Upper lobe of left lung (tissue), 6 donors: ENCODE results near the gene UHRF1. TPM values are rescaled to one million over a fixed set of nuclear protein-coding genes. Genes with fewer than 3 reads are reported as not detected.

Experiments used
- ATAC-seq, 2 donors: fragments of 200-7000 bp; cut with Tn5 transposase; one replicate each; pipeline ENCODE4 v1.9.1; 2022; ENCODE audit warnings: mild to moderate bottlenecking in 2 of 2, moderate library complexity in 2 of 2; ENCODE audit not compliant: low FRiP score in 2 of 2
- DNase-seq, 2 donors: peaks; one replicate each; pipeline ENCODE4 v3.0.0-alpha.2; 2019 to 2020
- H3K27ac ChIP-seq, 4 donors: fragments of 200-600 bp; sonication (generic); one replicate each; pipeline ENCODE4 v1.5.1; 2016 to 2019
- H3K27me3 ChIP-seq, 4 donors: fragments of 200-600 bp; sonication (generic); one replicate each; pipeline ENCODE4 v1.5.1; 2017 to 2019
- H3K36me3 ChIP-seq, 4 donors: fragments of 200-600 bp; sonication (generic); one replicate each; pipeline ENCODE4 v1.5.1; 2016 to 2019
- H3K4me1 ChIP-seq, 4 donors: fragments of 200-600 bp; sonication (generic); one replicate each; pipeline ENCODE4 v1.5.1; 2018 to 2019
- H3K4me3 ChIP-seq, 4 donors: fragments of 200-600 bp; sonication (generic); one replicate each; pipeline ENCODE4 v1.5.1; 2017 to 2019; ENCODE audit warnings: mild to moderate bottlenecking in 2 of 4, moderate library complexity in 1 of 4
- H3K9me3 ChIP-seq, 4 donors: fragments of 200-600 bp; sonication (generic); one replicate each; pipeline ENCODE4 v1.5.1; 2018 to 2019
- EP300 ChIP-seq, 4 donors: sonication (generic); formaldehyde crosslinking; IDR thresholded peaks; one replicate each; pipeline ENCODE4 v1.5.1; 2017; ENCODE audit warnings: antibody characterized with exemption in 4 of 4, control low read depth in 2 of 4
- POLR2A ChIP-seq, 4 donors: fragments of 450-650 bp; IDR thresholded peaks; one replicate each; pipeline ENCODE4 v1.5.1; 2016 to 2017; ENCODE audit warnings: antibody characterized with exemption in 4 of 4, mild to moderate bottlenecking in 2 of 4
- POLR2AphosphoS5 ChIP-seq, 2 donors: sonication (generic); formaldehyde crosslinking; IDR thresholded peaks; one replicate each; pipeline ENCODE4 v1.5.1; 2017; ENCODE audit warnings: antibody characterized with exemption in 2 of 2
- WGBS, 2 donors: methylation state at CpG; one replicate each; pipeline ENCODE4 v1.1.5; 2017 to 2018; 5-methylcytosine and 5-hydroxymethylcytosine counted together
- total RNA-seq, 6 donors: library from RNA; depleted of rRNA in 4 of 6; stranded (reverse); fragments of >200 nt in 4 of 6; gene quantifications; one replicate each; pipeline versions ENCODE4 v1.1.0 to v1.2.1, GENCODE V29; 2016 to 2021
- TF ChIP-seq, protein P1 (sequence below), 6 experiments: fragments of 450-650 bp in 4 of 6; fragments of 200-600 bp in 2 of 6; sonication (generic) in 2 of 6; IDR thresholded peaks; one replicate each; pipeline ENCODE4 v1.5.1; 2016 to 2019; ENCODE audit warnings: antibody characterized with exemption in 6 of 6
- donor health status: DM: no; HTN: no; CAD: no; lungs with moderate emphysema.
- donor health status: DM: no; HTN: yes; CAD: no; lungs with severe emphysema.

UHRF1 gene
- total RNA-seq, 6 donors from 2014 or later, result 1.0 to 5.1 (median 2.3) TPM

DNA sequence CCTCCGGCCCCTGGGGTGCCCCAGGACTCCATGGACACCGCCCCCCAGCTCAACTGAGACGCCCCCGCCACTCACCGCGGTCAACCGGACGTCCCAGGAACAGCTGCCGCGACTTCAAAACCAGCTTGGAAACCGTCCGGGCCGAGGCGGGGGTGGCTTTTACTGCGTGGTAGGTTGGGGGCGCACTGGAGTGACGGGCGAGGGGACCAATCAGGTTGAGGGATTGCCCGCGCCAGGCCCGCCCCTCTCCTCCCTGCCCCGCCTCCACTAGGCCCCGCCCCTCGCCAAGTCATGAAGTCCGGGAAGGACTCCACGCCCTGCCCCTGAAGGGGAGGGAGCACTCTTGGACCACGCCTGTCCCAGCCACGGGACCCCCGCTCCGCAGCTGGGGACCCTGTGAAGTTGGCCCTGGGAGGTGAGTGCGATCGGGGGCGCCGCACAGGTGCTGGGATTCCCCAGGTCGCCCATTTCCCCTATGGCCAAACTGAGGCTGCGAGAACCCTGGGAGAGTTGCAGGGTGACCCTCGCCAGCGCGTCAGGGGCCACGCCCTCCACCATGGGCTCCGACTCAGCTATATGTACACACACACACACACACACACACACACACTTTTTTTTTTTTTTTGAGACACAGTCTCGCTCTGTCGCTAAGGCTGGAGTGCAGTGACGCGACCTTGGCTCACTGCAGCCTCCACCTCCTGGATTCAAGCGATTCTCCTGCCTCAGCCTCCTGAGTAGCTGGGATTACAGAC, 41.6 kb upstream of the UHRF1 start, which contains the start of gene PLIN3:
TSS of gene PLIN3 (minus strand) at position 134 of the 752 bp plus-strand sequence. CDS start 6,273 bp downstream, outside the sequence.
- H3K4me1 ChIP-seq, result peaks cover 5 to 19% (median 9%) of the 10 kb centered on the region in 4 donors
- WGBS, 2 donors, result 6 to 11% methylated on average over 14 to 37 of the region's 46 CpGs

DNA sequence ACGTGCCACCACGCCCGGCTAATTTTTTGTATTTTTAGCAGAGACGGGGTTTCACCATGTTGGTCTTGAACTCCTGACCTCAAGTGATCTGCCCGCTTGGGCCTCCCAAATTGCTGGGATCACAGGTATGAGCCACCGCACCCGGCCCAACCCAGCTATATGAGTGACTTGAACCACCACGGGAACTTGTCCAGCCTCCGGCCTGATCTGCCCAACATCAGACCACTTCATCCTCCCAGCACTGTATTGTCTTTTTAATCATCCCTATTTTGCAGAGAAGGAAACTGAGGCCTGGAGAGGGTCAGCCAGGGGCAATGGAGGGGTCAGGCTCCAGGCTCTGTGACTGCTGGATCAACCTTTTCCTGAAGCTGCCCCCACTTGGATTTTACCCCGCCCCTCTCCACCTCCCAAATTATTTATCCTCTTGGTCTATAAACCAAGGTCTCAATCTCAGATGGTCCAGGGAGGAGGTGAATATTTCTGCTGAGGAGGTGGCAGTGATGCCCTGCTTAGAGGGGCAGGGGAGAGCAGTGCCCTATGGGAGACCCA, 40.9 kb upstream of the UHRF1 start:
- no peaks in the 10 kb centered on the region for H3K27me3 ChIP-seq
- H3K36me3 ChIP-seq, result peaks cover 0 to 3% (median 0%) of the 10 kb centered on the region in 4 donors
- H3K4me1 ChIP-seq, result peaks cover 5 to 19% (median 9%) of the 10 kb centered on the region in 4 donors
- no peak for DNase-seq
- TF ChIP-seq POLR2A (IDR thresholded peaks at IDR 0.05), result no peak
- TF ChIP-seq, protein P1, sequence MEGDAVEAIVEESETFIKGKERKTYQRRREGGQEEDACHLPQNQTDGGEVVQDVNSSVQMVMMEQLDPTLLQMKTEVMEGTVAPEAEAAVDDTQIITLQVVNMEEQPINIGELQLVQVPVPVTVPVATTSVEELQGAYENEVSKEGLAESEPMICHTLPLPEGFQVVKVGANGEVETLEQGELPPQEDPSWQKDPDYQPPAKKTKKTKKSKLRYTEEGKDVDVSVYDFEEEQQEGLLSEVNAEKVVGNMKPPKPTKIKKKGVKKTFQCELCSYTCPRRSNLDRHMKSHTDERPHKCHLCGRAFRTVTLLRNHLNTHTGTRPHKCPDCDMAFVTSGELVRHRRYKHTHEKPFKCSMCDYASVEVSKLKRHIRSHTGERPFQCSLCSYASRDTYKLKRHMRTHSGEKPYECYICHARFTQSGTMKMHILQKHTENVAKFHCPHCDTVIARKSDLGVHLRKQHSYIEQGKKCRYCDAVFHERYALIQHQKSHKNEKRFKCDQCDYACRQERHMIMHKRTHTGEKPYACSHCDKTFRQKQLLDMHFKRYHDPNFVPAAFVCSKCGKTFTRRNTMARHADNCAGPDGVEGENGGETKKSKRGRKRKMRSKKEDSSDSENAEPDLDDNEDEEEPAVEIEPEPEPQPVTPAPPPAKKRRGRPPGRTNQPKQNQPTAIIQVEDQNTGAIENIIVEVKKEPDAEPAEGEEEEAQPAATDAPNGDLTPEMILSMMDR (IDR thresholded peaks at IDR 0.05), result no peak
- no peak for TF ChIP-seq EP300 (IDR thresholded peaks at IDR 0.05)
- no peak for TF ChIP-seq POLR2AphosphoS5 (IDR thresholded peaks at IDR 0.05)
- peak overlapping the region in 3 of 4 donors; percentile 82 to 95 (median 93) for H3K27ac ChIP-seq
- peak overlapping the region in 3 of 4 donors; percentile 64 to 83 (median 70) for H3K4me3 ChIP-seq
- no peaks in the 10 kb centered on the region for H3K9me3 ChIP-seq
- ATAC-seq, result no peak
- WGBS, 2 donors, result 64 to 73% methylated on average over 5 to 10 of the region's 10 CpGs

More for the DNA sequence above, 41.6 kb upstream of the UHRF1 start, which contains the start of gene PLIN3:
- Histone ChIP-seq H3K36me3 (peaks cover 0 to 4% (median 0%) of the 10 kb centered on the region in 4 donors), H3K4me3 (peak within 1 kb of the TSS; percentile 60 to 83 (median 67)), H3K9me3 (no peaks in the 10 kb centered on the region), H3K27me3 (no peaks in the 10 kb centered on the region), H3K27ac (peak within 1 kb of the TSS; percentile 82 to 95 (median 92))
- DNase-seq, result peak; percentile 96 to 97
- TF ChIP-seq EP300 (IDR thresholded peaks at IDR 0.05) (no peak), POLR2AphosphoS5 (IDR thresholded peaks at IDR 0.05) (peak; percentile 63 to 64), POLR2A (IDR thresholded peaks at IDR 0.05) (peak in 1 of 4 donors; percentile 64)
- TF ChIP-seq, protein P1 (IDR thresholded peaks at IDR 0.05), result no peak
- ATAC-seq, result peak; percentile 98 to 99

DNA sequence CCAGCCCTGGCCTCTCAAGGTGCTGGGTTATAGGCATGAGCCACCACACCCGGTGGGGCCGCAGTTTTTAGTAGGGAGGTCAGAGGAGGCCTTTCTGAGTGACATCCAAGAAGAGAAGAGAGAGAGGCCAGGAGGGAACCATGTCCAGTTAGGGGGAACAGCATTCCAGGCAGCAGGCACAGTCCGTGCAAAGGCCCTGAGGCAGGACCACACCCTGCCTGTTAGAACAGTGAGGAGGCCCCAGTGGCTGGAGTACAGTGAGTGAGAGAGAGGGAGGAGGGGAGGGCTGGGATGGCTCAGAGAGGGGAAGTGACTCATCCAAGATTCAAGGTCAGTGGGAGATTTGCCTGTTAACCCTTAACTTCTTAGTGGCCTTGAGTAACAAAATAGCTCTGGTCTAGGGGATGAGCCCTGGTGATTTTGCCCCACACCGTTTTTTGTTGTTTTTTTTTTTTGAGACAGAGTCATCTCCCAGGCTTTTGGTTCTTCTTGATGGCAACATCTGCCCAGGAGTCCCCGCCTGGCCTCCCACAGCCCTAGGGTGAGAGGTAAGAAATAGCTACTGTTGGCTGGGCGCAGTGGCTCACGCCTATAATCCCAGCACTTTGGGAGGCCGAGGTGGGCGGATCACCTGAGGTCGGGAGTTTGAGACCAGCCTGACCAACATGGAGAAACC, 39.1 kb upstream of the UHRF1 start:
- peak overlapping the region in 1 of 4 donors; percentile 32 for H3K27ac ChIP-seq
- TF ChIP-seq POLR2A (IDR thresholded peaks at IDR 0.05), result peak in 1 of 4 donors; percentile 11
- TF ChIP-seq, protein P1 (IDR thresholded peaks at IDR 0.05), result no peak
- H3K9me3 ChIP-seq, result no peaks in the 10 kb centered on the region
- no peak overlapping the region for H3K4me3 ChIP-seq
- no peaks in the 10 kb centered on the region for H3K36me3 ChIP-seq
- H3K27me3 ChIP-seq, result no peaks in the 10 kb centered on the region
- peak; percentile 8 to 49 for ATAC-seq
- peak in 1 of 2 donors; percentile 68 for DNase-seq
- 71 to 73% methylated on average over 10 of the region's 10 CpGs for WGBS, 2 donors
- H3K4me1 ChIP-seq, result peaks cover 5 to 19% (median 9%) of the 10 kb centered on the region in 4 donors

DNA sequence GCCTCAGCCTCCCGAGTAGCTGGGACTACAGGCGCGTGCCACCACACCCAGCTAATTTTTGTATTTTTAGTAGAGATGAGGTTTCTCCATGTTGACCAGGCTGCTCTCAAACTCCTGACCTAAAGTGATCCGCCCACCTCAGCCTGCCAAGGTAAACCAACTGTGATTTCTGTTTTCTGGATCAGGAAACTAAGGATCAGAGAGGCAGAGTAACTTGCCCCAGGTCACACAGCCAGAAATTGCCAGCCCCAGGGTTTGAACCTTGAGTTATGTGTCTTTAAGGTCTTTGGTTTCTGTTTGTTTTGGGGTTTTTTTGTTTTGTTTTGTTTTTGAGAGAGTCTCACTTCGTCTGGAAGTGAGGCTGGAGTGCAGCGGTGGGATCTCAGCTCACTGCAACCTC, 37.6 kb upstream of the UHRF1 start:
- no peaks in the 10 kb centered on the region for H3K27me3 ChIP-seq
- TF ChIP-seq EP300 (IDR thresholded peaks at IDR 0.05), result no peak
- TF ChIP-seq POLR2A (IDR thresholded peaks at IDR 0.05), result no peak
- no peak for TF ChIP-seq POLR2AphosphoS5 (IDR thresholded peaks at IDR 0.05)
- TF ChIP-seq, protein P1 (IDR thresholded peaks at IDR 0.05), result no peak
- H3K27ac ChIP-seq, result no peak overlapping the region
- H3K36me3 ChIP-seq, result no peaks in the 10 kb centered on the region
- no peak overlapping the region for H3K4me3 ChIP-seq
- DNase-seq (no peak), ATAC-seq (no peak)
- WGBS, 2 donors, result 66 to 68% methylated on average over 6 of the region's 6 CpGs
- H3K9me3 ChIP-seq, result no peaks in the 10 kb centered on the region
- H3K4me1 ChIP-seq, result peaks cover 2 to 12% (median 4%) of the 10 kb centered on the region in 4 donors
